Astrocyte of the hippocampus (primary cell): ENCODE results near the gene PRMT6.
"Not testable (repeated sequence)": the region's sequence is repeated elsewhere in the genome, so short reads cannot be mapped to it uniquely, and the experiment has no call there.

Experiments
- DNase-seq: peaks from one replicate; pipeline ENCODE4 v3.0.0; 2011; ENCODE audit warnings: low read depth, low spot score

Gene PRMT6

GRCh38 chr1:107056426-107057196 lies at the start of gene PRMT6:
PRMT6 (plus strand) TSS chr1:107056674; CDS start chr1:107056716, 42 bp downstream.
- peak; percentile 93 for DNase-seq

- no peak for DNase-seq
These were observed 47.2 kb upstream of the PRMT6 start for GRCh38 chr1:107009281-107009680.

- no peak for DNase-seq
These were observed 45.9 kb upstream of the PRMT6 start for GRCh38 chr1:107010582-107010981.

- no peak for DNase-seq
These were observed 40.0 kb upstream of the PRMT6 start for GRCh38 chr1:107016376-107016978.

GRCh38 chr1:107018445-107018844 lies 38.0 kb upstream of the PRMT6 start:
- no peak for DNase-seq

- DNase-seq: no peak
These were observed 37.3 kb upstream of the PRMT6 start for GRCh38 chr1:107019166-107019565.

GRCh38 chr1:107038874-107039273 lies 17.6 kb upstream of the PRMT6 start:
- not testable (repeated sequence) for DNase-seq

- DNase-seq: not testable (repeated sequence)
These were observed 11.9 kb upstream of the PRMT6 start for GRCh38 chr1:107044310-107045220.

- DNase-seq: no peak
These were observed 8.9 kb upstream of the PRMT6 start for GRCh38 chr1:107047602-107048001.

GRCh38 chr1:107048241-107048640 lies 8.2 kb upstream of the PRMT6 start:
- DNase-seq: no peak

GRCh38 chr1:107051266-107051665 lies 5.2 kb upstream of the PRMT6 start:
- DNase-seq: no peak

GRCh38 chr1:107055919-107056425 lies 502 bp upstream of the PRMT6 start:
- DNase-seq: not testable (repeated sequence)

- DNase-seq: peak; percentile 79
These were observed 991 bp downstream of the PRMT6 start for GRCh38 chr1:107057197-107058133.

GRCh38 chr1:107058245-107059032 lies 2.0 kb downstream of the PRMT6 start:
- DNase-seq: no peak

GRCh38 chr1:107061886-107062285 lies 5.4 kb downstream of the PRMT6 start:
- no peak for DNase-seq

GRCh38 chr1:107073493-107073892 lies 17.0 kb downstream of the PRMT6 start:
- no peak for DNase-seq

- peak; percentile 83 for DNase-seq
These were observed 20.4 kb downstream of the PRMT6 start for GRCh38 chr1:107076841-107077240.

GRCh38 chr1:107079249-107079648 lies 22.8 kb downstream of the PRMT6 start:
- no peak for DNase-seq

GRCh38 chr1:107081102-107081501 lies 24.6 kb downstream of the PRMT6 start:
- DNase-seq: no peak

- no peak for DNase-seq
These were observed 34.9 kb downstream of the PRMT6 start for GRCh38 chr1:107091418-107091817.
